MM.1S (cell line): ENCODE data around the gene KRIT1.

ENCODE experiments used
- DNase-seq: peaks from one replicate; pipeline ENCODE4 v3.0.0-alpha.2; 2015
- H2AFZ ChIP-seq: fragments of 300-600 bp; sonication (generic); 2 replicates; pipeline ENCODE4 v1.6.0; 2016; ENCODE audit warnings: antibody characterized with exemption, low read length
- H3F3A ChIP-seq: fragments of 300-600 bp; sonication (generic); 2 replicates; pipeline ENCODE4 v1.6.1; 2016; ENCODE audit warnings: mild to moderate bottlenecking, antibody characterized with exemption, low read length, moderate library complexity, mixed read lengths; ENCODE audit not compliant: insufficient read depth
- H3K27ac ChIP-seq: fragments of 300-600 bp; sonication (generic); 2 replicates; pipeline ENCODE4 v1.5.1; 2016; ENCODE audit warnings: mild to moderate bottlenecking, low read length
- H3K27me3 ChIP-seq: fragments of 300-600 bp; sonication (generic); replicated peaks from 2 replicates; pipeline ENCODE4 v1.6.0; 2016; ENCODE audit warnings: low read length; ENCODE audit not compliant: insufficient read depth
- H3K36me3 ChIP-seq: fragments of 300-600 bp; sonication (generic); replicated peaks from 2 replicates; pipeline ENCODE4 v1.6.1; 2016; ENCODE audit warnings: mild to moderate bottlenecking, low read length, mixed read lengths; ENCODE audit not compliant: insufficient read depth
- H3K4me1 ChIP-seq: fragments of 300-600 bp; sonication (generic); 2 replicates; pipeline ENCODE4 v1.6.1; 2016; ENCODE audit warnings: low read length, mixed read lengths
- H3K4me2 ChIP-seq: fragments of 300-600 bp; sonication (generic); 2 replicates; pipeline ENCODE4 v1.6.0; 2016; ENCODE audit warnings: low read depth, low read length
- H3K4me3 ChIP-seq: fragments of 300-600 bp; sonication (generic); 2 replicates; pipeline ENCODE4 v1.5.1; 2016; ENCODE audit warnings: low read length, mixed read lengths
- H3K79me2 ChIP-seq: fragments of 300-600 bp; sonication (generic); 2 replicates; pipeline ENCODE4 v1.6.1; 2016; ENCODE audit warnings: mixed run types, low read length, mixed read lengths
- H3K9ac ChIP-seq: fragments of 300-600 bp; sonication (generic); 2 replicates; pipeline ENCODE4 v1.6.1; 2016; ENCODE audit warnings: low read length, mixed read lengths
- H3K9me2 ChIP-seq: fragments of 300-600 bp; sonication (generic); replicated peaks from 2 replicates; pipeline ENCODE4 v1.6.1; 2016; ENCODE audit warnings: mild to moderate bottlenecking, low read length, mixed read lengths; ENCODE audit not compliant: insufficient read depth
- H3K9me3 ChIP-seq: fragments of 300-600 bp; sonication (generic); replicated peaks from 2 replicates; pipeline ENCODE4 v1.6.1; 2016; ENCODE audit warnings: mild to moderate bottlenecking, low read length, mixed read lengths; ENCODE audit not compliant: insufficient read depth
- H4K20me1 ChIP-seq: fragments of 300-600 bp; sonication (generic); 2 replicates; pipeline ENCODE4 v1.6.1; 2016; ENCODE audit warnings: mild to moderate bottlenecking, low read length, moderate library complexity, mixed read lengths; ENCODE audit not compliant: insufficient read depth
- EZH2 ChIP-seq: fragments of 300-600 bp; sonication (generic); optimal IDR thresholded peaks from 2 replicates; pipeline ENCODE3; 2017; ENCODE audit warnings: low read depth, mild to moderate bottlenecking, antibody characterized with exemption, low read length, mixed read lengths
- EZH2phosphoT487 ChIP-seq: fragments of 300-600 bp; sonication (generic); IDR thresholded peaks from 2 replicates; pipeline ENCODE4 v1.6.1; 2018; ENCODE audit warnings: antibody characterized with exemption, low read length
- TF ChIP-seq, protein P1 (sequence below): fragments of 300-600 bp; sonication (generic); IDR thresholded peaks from 2 replicates; pipeline ENCODE4 v1.5.1; 2016; ENCODE audit warnings: antibody characterized with exemption, low read length, mixed read lengths

KRIT1 gene

GRCh38 chr7:92282221-92282814 lies 36.6 kb upstream of the KRIT1 start:
- H3K4me1 ChIP-seq = no peaks in the 10 kb centered on the region
- H3K79me2 ChIP-seq = peaks cover 46% of the 10 kb centered on the region
- TF ChIP-seq EZH2phosphoT487 = no peak
- TF ChIP-seq, protein P1, sequence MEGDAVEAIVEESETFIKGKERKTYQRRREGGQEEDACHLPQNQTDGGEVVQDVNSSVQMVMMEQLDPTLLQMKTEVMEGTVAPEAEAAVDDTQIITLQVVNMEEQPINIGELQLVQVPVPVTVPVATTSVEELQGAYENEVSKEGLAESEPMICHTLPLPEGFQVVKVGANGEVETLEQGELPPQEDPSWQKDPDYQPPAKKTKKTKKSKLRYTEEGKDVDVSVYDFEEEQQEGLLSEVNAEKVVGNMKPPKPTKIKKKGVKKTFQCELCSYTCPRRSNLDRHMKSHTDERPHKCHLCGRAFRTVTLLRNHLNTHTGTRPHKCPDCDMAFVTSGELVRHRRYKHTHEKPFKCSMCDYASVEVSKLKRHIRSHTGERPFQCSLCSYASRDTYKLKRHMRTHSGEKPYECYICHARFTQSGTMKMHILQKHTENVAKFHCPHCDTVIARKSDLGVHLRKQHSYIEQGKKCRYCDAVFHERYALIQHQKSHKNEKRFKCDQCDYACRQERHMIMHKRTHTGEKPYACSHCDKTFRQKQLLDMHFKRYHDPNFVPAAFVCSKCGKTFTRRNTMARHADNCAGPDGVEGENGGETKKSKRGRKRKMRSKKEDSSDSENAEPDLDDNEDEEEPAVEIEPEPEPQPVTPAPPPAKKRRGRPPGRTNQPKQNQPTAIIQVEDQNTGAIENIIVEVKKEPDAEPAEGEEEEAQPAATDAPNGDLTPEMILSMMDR = no peak
- no peak for TF ChIP-seq EZH2
- no peaks in the 10 kb centered on the region for H3F3A ChIP-seq
- no peak overlapping the region for H3K9ac ChIP-seq
- H3K4me3 ChIP-seq = no peak overlapping the region
- H4K20me1 ChIP-seq = no peaks in the 10 kb centered on the region
- H2AFZ ChIP-seq = no peak overlapping the region
- no peak for DNase-seq
- H3K9me3 ChIP-seq = no peaks in the 10 kb centered on the region
- no peaks in the 10 kb centered on the region for H3K27me3 ChIP-seq
- no peaks in the 10 kb centered on the region for H3K36me3 ChIP-seq
- no peak overlapping the region for H3K27ac ChIP-seq
- H3K9me2 ChIP-seq = no peaks in the 10 kb centered on the region
- no peak overlapping the region for H3K4me2 ChIP-seq

DNA sequence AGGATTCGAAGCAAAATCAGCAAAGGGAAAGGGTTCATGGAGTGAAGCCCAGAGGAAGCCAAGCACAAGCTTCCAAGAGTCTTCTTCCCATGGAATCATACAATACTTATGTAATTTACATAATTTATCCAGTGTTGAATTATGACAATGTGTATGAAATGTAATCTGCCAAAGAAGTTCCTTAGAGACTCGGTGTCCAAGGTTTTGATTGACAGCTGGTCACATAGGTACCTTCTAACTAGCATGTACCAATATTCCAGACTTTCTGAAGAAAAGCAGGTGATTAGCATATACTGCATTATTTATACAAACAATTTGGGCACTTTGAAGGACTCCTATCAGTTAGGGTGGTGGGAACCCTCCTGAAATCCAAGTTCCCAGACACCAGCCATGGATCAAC lies 35.3 kb upstream of the KRIT1 start:
- Histone ChIP-seq H3K27me3 (no peaks in the 10 kb centered on the region), H3K4me2 (no peak overlapping the region), H3K9ac (no peak overlapping the region), H3K36me3 (no peaks in the 10 kb centered on the region), H3K4me1 (0 out of 2 replicates have a peak, but pooled peaks cover 6% of the 10 kb centered on the region), H3K9me3 (no peaks in the 10 kb centered on the region), H3K4me3 (no peak overlapping the region), H3K9me2 (no peaks in the 10 kb centered on the region), H3F3A (0 out of 2 replicates have a peak, but pooled peaks cover 3% of the 10 kb centered on the region), H2AFZ (no peak overlapping the region), H3K79me2 (peaks cover 43% of the 10 kb centered on the region), H3K27ac (no peak overlapping the region), H4K20me1 (no peaks in the 10 kb centered on the region)
- TF ChIP-seq EZH2phosphoT487 (no peak), EZH2 (no peak)
- TF ChIP-seq, protein P1 = no peak
- no peak for DNase-seq

DNA sequence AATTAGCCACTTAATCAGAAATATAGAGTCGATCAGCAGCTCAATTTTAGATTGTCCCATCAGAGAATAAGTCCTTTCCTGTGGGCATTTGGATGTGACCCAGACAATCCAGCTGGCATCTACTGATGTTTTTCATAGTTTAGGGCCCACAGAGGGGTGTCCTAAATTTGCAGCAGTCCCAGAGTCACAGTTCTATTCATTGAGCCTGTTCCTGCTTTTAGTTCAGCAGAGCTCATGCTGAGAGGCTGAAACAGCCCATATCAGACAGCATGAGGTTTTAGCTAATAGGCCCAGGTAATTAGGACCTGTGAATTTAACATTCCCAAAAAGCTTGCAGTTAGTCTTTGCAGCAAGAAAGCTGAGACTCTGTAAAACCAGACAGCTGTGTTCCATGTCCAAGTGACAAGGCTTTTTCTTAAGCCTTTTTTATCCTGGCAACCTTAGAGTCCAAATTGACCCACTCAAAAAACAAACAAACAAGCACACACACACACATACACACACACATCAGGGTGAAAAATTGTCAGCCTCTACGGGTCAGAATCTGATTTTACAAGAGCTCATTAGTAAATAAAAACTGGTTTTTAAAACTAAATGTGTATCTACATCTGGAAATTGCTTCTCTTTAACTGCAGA lies 33.8 kb upstream of the KRIT1 start:
- Histone ChIP-seq H3K4me2 (no peak overlapping the region), H3K4me1 (0 out of 2 replicates have a peak, but pooled peaks cover 6% of the 10 kb centered on the region), H3F3A (0 out of 2 replicates have a peak, but pooled peaks cover 3% of the 10 kb centered on the region), H3K4me3 (no peak overlapping the region), H2AFZ (no peak overlapping the region), H4K20me1 (no peaks in the 10 kb centered on the region), H3K27ac (no peak overlapping the region), H3K27me3 (no peaks in the 10 kb centered on the region), H3K36me3 (no peaks in the 10 kb centered on the region), H3K9me2 (no peaks in the 10 kb centered on the region), H3K9me3 (no peaks in the 10 kb centered on the region), H3K79me2 (peaks cover 40% of the 10 kb centered on the region), H3K9ac (no peak overlapping the region)
- no peak for DNase-seq
- TF ChIP-seq EZH2 (no peak), EZH2phosphoT487 (no peak)
- TF ChIP-seq, protein P1 = no peak
